Measurements from ENCODE around the gene PSMD13. TPM values are rescaled to one million over a fixed set of nuclear protein-coding genes. Genes with fewer than 3 reads are reported as not detected.

PSMD13 gene
- total RNA-seq, 1 experiment from 2014 or later, result 179 TPM

- H3K27me3 ChIP-seq (ENCODE audit: insufficient read depth, low read length), result no peaks in the 10 kb centered on the region
- CTCF ChIA-PET, result no interaction called here
- peaks cover 16 to 24% of the 10 kb centered on the region in 2 experiments for H3K4me1 ChIP-seq (ENCODE audit: control insufficient read depth in 1 of 2, insufficient read depth in 2 of 2, low read length in 2 of 2)
- no peak overlapping the region for H2AFZ ChIP-seq (ENCODE audit: low read depth, low read length, poor library complexity, severe bottlenecking)
- no peaks in the 10 kb centered on the region for H4K20me1 ChIP-seq (ENCODE audit: insufficient read depth)
- POLR2A ChIA-PET, result no interaction called here
- peaks cover 38 to 63% of the 10 kb centered on the region in 2 experiments for H3K36me3 ChIP-seq (ENCODE audit: control insufficient read depth in 1 of 2, insufficient read depth in 2 of 2, low read length in 2 of 2)
- H3K9me2 ChIP-seq (ENCODE audit: insufficient read depth), result no peaks in the 10 kb centered on the region
- TF ChIP-seq, protein P1, sequence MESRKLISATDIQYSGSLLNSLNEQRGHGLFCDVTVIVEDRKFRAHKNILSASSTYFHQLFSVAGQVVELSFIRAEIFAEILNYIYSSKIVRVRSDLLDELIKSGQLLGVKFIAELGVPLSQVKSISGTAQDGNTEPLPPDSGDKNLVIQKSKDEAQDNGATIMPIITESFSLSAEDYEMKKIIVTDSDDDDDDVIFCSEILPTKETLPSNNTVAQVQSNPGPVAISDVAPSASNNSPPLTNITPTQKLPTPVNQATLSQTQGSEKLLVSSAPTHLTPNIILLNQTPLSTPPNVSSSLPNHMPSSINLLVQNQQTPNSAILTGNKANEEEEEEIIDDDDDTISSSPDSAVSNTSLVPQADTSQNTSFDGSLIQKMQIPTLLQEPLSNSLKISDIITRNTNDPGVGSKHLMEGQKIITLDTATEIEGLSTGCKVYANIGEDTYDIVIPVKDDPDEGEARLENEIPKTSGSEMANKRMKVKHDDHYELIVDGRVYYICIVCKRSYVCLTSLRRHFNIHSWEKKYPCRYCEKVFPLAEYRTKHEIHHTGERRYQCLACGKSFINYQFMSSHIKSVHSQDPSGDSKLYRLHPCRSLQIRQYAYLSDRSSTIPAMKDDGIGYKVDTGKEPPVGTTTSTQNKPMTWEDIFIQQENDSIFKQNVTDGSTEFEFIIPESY (IDR thresholded peaks at IDR 0.05; ENCODE audit: extremely low read depth, insufficient replicate concordance, low read length), result no peak
- TF ChIP-seq ZFX (IDR thresholded peaks at IDR 0.05), result peak; percentile 34; the same call in 1 of the 2 replicates
- TF ChIP-seq EZH2phosphoT487 (IDR thresholded peaks at IDR 0.05; ENCODE audit: borderline replicate concordance), result no peak
- RAD21 ChIA-PET (ENCODE audit: low non-redundant PET in 1 of 2, low total read pairs in 2 of 2, uncharacterized antibody in 2 of 2, unreplicated experiment in 2 of 2), result no interaction called here
- BruUV-seq (replicated peaks), result no TSS peak
- peak overlapping the region; percentile 94 for H3K27ac ChIP-seq (ENCODE audit: low read depth, low read length)
- H3K9me3 ChIP-seq (ENCODE audit: control insufficient read depth in 1 of 2, insufficient read depth in 1 of 2, low read depth in 1 of 2, low read length in 2 of 2), result no peaks in the 10 kb centered on the region
- peak overlapping the region; percentile 91 for H3K4me2 ChIP-seq (ENCODE audit: low read length)
- H3K4me3 ChIP-seq (replicated peaks in 1 of 2; ENCODE audit: low read depth in 1 of 2, low read length in 2 of 2), result peak overlapping the region; percentile 76 to 99
- DNase-seq (ENCODE audit: low read depth, low spot score) (no peak), ATAC-seq (peak; percentile 20)
- peaks cover 72% of the 10 kb centered on the region for H3K79me2 ChIP-seq (ENCODE audit: insufficient read depth, low read length)
- H3K9ac ChIP-seq (ENCODE audit: low read length), result peak overlapping the region; percentile 89
- intact Hi-C loops (cut with micrococcal nuclease), result no loop called here
Observed at GRCh38 chr11:208917-209260, 27.9 kb upstream of the PSMD13 start.

DNA sequence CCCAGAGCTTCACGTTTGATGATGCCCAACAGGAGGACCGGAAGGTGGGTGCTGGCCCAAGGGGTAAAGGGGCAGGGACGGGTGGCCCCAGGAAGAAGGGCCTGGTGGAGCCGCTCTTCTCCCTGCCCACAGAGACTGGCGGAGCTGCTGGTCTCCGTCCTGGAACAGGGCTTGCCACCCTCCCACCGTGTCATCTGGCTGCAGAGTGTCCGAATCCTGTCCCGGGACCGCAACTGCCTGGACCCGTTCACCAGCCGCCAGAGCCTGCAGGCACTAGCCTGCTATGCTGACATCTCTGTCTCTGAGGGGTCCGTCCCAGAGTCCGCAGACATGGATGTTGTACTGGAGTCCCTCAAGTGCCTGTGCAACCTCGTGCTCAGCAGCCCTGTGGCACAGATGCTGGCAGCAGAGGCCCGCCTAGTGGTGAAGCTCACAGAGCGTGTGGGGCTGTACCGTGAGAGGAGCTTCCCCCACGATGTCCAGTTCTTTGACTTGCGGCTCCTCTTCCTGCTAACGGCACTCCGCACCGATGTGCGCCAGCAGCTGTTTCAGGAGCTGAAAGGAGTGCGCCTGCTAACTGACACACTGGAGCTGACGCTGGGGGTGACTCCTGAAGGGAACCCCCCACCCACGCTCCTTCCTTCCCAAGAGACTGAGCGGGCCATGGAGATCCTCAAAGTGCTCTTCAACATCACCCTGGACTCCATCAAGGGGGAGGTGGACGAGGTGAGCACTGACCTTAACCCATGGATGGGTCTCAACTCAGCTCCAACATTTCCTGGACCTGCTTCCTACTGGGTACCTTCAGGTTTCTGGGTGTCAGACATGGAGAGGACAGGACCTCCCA lies 27.3 kb upstream of the PSMD13 start:
- peaks cover 69% of the 10 kb centered on the region for H3K79me2 ChIP-seq (ENCODE audit: insufficient read depth, low read length)
- POLR2A ChIA-PET, result no interaction called here
- no peak for TF ChIP-seq RAD21 (IDR thresholded peaks at IDR 0.05; ENCODE audit: low read depth)
- no peak for TF ChIP-seq EZH2phosphoT487 (IDR thresholded peaks at IDR 0.05; ENCODE audit: borderline replicate concordance)
- TF ChIP-seq SIN3A (IDR thresholded peaks at IDR 0.05; ENCODE audit: low read depth), result no peak
- TF ChIP-seq CTCF (IDR thresholded peaks at IDR 0.05 in 2 of 3, conservative IDR thresholded peaks at IDR 0.05 in 1 of 3; ENCODE audit: borderline replicate concordance in 1 of 3, insufficient read depth in 1 of 3, low read depth in 2 of 3, low read length in 2 of 3), result no peak
- no peak for TF ChIP-seq CBX3 (IDR thresholded peaks at IDR 0.05; ENCODE audit: low read depth)
- H3K4me1 ChIP-seq (ENCODE audit: control insufficient read depth in 1 of 2, insufficient read depth in 2 of 2, low read length in 2 of 2), result peaks cover 16 to 24% of the 10 kb centered on the region in 2 experiments
- no peaks in the 10 kb centered on the region for H3K9me2 ChIP-seq (ENCODE audit: insufficient read depth)
- peaks cover 39 to 63% of the 10 kb centered on the region in 2 experiments for H3K36me3 ChIP-seq (ENCODE audit: control insufficient read depth in 1 of 2, insufficient read depth in 2 of 2, low read length in 2 of 2)
- H4K20me1 ChIP-seq (ENCODE audit: insufficient read depth), result no peaks in the 10 kb centered on the region
- CTCF ChIA-PET, result no interaction called here
- peak overlapping the region; percentile 94 for H3K27ac ChIP-seq (ENCODE audit: low read depth, low read length)
- ATAC-seq (no peak), DNase-seq (ENCODE audit: low read depth, low spot score) (no peak)
- peak overlapping the region; percentile 76 to 99 for H3K4me3 ChIP-seq (replicated peaks in 1 of 2; ENCODE audit: low read depth in 1 of 2, low read length in 2 of 2)
- intact Hi-C loops (cut with micrococcal nuclease), result no loop called here
- RAD21 ChIA-PET (ENCODE audit: low non-redundant PET in 1 of 2, low total read pairs in 2 of 2, uncharacterized antibody in 2 of 2, unreplicated experiment in 2 of 2), result no interaction called here
- peak overlapping the region; percentile 89 for H3K9ac ChIP-seq (ENCODE audit: low read length)
- H3K9me3 ChIP-seq (ENCODE audit: control insufficient read depth in 1 of 2, insufficient read depth in 1 of 2, low read depth in 1 of 2, low read length in 2 of 2), result no peaks in the 10 kb centered on the region
- TSS peak; percentile 18 for BruUV-seq (replicated peaks)
- peak overlapping the region; percentile 91 for H3K4me2 ChIP-seq (ENCODE audit: low read length)
- no peak overlapping the region for H2AFZ ChIP-seq (ENCODE audit: low read depth, low read length, poor library complexity, severe bottlenecking)
- no peaks in the 10 kb centered on the region for H3K27me3 ChIP-seq (ENCODE audit: insufficient read depth, low read length)

Data from HCT116 (cell line).